HG03378 (cell line): ENCODE measurements around the gene LRIT1.

Experiments used
- ATAC-seq: cut with Tn5 transposase; IDR thresholded peaks from one replicate; pipeline ENCODE4 v1.9.1; 2021; ENCODE audit warnings: mild to moderate bottlenecking, moderate library complexity; ENCODE audit not compliant: unreplicated experiment

The LRIT1 gene

DNA sequence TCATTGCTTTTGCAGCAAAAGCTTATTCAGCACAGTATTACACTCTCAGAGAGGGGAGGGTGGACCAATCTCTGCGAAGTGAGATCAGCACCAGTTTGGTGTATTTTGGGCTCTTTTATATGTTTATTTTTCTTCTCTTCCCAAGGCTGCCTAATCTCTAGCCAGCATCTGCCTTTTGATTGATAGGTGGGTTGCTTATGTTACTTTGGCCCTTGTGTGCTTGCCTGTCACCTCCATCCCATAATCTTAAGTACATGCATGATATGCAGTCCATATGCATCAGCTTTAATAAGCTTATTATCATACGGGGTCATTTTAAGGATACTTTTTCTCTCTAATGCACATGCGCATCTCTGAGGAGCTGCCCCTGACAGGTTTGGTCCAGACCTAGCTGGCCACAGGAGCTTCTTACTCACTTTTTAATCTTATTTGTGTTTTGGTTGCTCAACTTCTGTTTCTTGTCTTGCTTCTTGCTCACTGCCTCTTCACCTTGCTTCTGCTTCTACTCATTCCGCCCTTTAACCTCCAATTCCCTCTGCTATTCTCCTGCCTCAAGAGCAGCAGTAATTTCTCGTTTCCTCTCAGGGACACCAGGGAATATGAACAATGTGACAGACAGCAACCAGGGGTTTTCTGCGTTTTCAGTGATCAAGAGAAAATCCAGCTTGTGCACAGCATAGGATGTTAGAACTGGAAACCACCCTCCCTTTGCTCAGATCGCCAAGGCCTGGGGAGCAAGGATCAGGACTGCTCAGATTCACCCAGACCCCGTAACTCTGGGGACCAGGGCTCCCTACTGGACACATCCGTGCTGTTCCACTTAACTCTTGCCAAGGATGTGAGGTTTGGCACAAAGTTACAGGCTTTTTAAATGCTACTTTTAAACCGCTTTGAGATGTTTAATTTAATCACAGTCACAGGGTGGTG is 13.5 kb upstream of the LRIT1 start:
- ATAC-seq, result no peak

DNA sequence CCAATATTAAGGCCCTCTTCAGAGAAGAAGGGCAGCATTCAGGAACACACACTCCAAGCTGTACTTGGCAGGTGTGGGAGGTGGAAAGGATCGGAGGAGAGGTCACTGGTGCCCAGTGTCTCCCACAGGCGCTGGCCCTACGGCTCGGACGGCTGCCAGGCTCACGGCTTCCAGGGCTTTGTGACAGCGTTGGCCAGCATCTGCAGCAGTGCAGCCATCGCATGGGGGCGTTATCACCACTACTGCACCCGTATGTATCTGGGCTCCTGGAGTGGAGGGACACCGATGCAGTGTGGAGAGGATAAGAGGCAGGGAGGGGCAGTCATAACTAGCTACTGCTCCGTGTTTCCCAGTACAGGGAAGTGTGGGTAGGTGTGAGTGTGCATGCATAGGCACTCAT is 7.4 kb upstream of the LRIT1 start:
- ATAC-seq, result no peak

DNA sequence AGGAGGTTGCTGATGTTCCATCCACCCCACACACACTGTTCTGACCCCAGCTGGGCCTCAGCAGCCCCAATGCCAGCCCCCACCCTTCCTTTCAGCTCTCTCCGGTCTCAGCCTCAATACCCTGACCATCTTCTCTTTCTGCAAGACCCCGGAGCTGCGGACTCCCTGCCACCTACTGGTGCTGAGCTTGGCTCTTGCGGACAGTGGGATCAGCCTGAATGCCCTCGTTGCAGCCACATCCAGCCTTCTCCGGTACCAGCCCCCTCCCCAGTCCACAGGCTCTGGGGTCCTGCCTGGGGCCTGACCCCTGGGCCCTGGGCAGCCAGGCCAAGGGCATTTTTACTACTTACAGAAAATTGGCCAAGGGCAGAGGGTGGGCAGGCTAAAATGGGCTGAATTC is 6.2 kb upstream of the LRIT1 start:
- ATAC-seq, result no peak

DNA sequence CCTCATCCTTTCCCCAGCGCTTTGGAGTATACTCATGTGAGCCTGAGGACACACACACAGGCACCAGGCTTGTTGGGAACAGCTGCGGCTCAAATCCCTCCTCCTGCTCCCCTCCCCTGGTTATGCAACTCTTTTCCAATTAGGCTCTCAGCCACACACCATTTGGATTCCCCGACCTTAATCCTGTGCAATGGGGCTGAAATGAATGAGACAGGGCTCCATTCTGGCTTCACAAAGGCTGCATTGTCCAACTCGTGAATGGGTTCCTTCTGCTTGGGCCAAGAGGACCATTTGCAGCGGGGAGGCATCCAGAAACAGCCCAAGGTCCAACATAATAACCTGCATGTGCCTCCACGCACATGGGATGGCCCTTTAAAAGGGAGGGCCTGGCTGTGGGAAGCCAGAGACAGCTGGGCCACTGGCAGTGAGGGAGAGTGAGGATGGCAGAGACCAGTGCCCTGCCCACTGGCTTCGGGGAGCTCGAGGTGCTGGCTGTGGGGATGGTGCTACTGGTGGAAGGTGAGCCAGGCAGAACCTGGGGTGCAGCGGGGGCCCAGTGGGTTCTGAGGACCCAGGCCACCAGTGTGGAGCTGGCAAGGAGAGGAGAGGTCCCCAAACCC is 3.4 kb upstream of the LRIT1 start, which contains the start of gene RGR:
RGR (plus strand) TSS at position 403 of the 620 bp plus-strand sequence; CDS start at position 441, 38 bp downstream.
- no peak for ATAC-seq

DNA sequence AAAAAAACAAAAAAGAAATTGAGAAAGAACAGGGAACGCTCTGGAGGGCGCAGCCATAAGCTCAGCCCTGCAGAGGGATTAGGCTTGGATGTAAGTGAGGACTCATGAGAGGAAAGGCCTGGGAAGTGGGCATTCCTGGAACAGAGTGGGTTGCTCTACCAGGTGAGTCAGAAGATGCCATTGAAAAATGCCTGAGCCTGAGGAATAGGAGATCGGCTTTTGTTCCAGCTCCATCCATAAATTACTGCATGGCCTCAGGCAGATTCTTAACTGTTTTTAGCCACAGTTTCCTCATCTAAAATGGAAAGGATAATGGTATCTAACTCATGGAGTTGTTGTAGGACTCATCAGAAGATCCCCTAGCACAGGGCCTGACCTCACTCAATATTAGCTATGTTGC is 2.4 kb upstream of the LRIT1 start:
- ATAC-seq, result no peak

DNA sequence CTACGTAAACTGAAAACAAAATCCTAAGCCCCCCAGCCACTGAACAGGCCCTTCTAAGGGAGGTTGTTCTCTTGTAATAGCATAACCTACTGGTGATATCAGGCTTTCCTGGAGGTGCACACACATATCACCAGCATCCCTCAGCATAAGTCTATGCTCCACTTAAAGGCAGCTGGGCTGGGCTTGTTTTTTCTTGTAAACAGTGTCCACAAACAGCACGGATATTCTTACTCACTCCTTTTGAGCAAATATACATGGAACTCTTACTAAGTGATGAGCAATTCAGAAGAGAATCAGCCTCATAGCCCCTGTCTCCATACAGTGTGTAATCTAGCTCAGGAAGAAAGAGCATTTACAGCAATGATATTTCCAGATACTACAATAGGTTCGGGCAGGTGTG is 2.4 kb downstream of the LRIT1 start:
- no peak for ATAC-seq

DNA sequence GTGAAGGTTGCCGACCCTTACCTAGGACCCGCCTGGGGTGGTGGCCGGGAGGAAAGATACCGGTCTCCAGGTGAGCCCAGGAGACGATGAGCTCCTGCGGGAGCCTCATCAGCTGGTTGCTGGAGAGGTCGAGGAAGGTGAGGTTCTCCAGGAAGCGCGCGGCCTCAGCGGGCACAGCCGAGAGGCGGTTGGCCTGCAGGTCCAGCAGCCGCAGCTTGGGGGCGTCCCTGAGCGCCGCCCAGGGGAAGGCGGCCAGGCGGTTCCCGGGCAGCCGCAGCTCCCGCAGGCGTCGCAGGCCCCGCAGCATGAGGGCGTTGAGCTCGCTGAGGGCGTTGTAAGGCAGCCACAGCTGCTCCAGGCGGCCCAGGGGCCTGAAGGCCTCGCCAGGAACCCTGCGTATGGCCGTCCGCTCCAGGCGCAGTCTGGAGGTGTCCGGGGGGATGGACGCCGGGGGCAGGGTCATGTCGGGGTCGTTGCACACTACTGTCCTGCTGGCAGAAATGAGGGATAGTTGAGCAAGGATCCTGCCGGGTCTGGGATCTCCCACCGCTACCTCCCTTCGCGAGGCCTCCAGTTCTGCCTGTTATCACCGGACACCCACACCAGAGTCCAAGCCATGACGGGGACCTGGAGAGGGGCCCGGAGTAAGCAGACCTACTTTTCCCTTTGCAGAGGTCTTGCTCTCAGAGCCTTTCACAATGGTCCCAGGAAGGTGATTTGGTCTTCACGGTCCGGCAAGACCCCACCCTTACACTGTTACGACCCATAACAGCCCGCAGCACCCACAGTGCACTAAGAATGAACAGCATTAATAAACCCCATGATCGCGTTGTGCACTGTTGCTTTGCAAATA is 3.9 kb downstream of the LRIT1 start:
- ATAC-seq, result no peak

DNA sequence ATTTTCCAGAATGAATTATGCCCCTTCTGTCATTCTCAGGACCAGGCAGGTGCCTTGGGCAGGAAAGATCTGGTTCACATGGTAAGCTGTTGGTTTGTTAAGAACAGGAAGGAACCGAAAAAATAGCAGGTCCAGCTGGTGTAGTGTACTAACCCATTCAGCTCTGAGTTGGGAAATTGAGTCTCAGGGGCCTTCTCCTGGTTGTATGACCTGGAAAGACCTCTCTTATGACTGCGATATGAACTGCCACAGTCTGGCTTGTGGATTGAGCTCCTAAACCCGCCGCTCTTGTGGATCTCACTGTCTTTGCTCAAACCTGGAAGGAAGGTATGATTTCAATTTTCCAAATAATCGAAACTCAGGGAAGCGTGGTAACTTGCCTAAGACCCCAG is 4.5 kb downstream of the LRIT1 start:
- no peak for ATAC-seq

DNA sequence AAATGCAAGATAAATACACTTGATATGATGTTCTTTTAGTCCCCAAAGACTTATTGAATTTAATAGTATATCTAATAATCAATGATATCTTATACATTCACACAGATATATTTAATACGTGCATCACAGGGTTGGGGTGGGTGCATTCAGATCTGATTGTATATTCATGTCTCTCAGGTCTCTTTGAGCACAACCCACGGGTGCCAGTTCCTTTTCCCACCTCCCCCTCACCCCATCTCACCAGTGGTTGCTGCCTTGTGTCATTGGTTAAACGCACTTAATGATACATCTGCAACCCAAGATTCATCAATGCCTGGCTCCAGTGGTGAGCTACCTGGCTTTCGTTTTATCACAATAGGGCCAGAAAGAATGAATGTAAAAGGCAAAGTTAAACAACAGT is 6.2 kb downstream of the LRIT1 start:
- ATAC-seq, result no peak

DNA sequence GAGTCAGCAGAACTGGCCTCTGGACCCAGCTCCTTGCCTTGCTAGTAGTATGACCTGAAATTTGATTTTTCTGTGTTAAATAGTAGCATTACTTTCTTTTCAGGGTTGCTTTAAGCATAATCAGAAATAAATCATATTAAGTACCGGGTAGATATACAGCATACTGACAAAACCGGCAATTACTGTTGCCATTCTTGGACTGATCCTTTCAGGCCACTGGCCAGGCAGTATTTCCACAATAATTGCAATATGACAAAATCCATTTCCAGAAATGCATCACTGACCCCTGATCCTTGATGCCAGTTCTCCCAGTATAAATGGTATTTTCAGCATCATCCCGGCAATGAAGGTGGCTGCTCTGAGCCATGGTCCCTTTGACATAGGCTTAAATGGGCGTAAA is 6.9 kb downstream of the LRIT1 start:
- ATAC-seq, result no peak

DNA sequence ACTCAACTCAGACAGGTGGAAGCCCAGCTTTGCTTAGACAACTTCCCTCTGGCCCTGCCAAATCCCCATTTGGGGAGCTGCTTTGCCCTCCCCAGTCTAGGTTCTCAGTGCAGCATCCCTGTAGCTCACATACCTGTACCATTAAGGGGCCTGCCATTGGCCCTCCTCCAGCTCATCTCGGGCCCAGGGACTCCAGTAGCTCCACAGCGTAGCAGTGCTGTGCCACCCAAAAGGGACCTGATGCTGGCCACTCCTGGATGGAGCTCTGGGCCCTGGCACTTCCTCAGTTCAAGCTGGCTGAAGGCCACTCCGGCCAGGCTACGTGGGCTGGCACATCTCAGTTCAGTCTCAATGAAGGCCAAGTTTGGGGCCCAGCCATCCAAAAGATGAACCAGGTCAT is 7.4 kb downstream of the LRIT1 start:
- ATAC-seq, result no peak

DNA sequence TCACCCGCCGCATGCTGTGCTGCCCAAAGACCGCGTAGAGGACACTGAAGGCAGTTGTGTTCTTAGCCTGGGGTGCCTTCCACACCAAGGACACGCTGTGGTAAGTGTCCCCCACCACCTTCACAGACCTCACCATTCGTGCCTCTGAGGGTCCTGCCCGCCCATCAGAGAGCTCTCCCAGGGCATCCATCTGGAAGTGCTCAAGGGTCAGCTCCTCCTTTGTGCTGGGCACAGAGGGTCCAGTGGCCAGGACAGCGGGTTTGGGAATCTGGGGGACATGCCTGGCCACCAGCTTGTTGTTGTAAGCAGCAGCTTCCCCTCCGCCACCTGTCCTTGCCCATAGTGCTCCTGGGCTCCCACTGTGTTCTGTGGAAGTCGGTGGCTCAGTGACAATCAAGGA is 9.0 kb downstream of the LRIT1 start:
- no peak for ATAC-seq

DNA sequence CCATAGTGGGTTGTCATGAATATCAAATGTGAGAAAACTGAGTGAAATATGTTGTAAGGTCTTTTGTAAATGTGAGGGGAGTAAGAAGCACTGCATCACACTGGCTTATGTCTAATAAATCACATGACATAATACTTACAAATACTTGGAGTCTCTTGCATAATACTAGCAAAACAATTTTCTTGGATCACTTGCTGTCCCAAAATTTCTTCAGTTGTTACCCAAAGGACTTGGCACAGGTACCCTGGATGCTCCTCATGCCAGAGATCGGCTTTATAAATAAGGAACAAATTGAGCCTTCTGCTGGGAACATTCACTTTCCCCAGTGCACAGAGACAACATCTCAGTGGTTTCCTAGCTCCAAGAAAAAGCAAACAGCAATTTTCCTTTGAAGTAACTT is 11.0 kb downstream of the LRIT1 start:
- ATAC-seq, result no peak

DNA sequence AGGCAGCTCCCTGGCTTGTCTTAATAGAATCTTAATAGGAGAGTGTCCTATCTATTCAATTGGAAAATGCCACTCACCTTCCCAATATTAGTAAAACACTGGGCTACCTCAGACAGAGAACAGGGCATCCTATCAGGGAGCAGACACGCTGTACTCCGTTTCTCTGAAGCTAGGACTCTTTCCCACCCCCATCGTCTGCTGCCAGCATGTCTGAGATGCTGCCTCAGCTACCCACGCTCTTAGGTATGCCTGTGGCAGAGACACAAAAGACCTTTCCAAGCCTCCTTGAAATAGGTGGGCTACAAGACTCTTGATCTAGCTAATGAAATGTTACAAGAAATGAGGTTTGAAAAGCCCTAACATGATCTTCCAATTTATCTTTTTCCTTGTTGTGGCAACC is 13.5 kb downstream of the LRIT1 start:
- ATAC-seq, result no peak

DNA sequence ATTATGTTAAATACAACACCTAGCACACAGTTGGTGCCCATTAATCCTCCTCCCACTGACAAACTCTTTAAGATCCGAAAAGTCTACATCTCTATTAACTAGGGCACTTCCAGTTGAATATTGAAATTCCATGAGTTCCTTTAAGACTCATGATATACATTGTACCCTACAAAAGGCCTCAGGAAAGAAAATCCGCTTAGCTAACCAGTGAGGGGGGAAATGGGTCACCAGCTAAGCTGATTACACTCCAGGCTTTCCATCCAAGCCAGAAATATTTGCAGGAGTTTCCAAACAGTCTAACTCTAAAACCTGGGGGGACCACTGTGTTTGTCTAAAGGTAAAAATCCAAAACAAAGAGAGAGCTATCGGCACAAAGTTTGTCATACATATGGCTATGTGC is 14.7 kb downstream of the LRIT1 start:
- no peak for ATAC-seq

DNA sequence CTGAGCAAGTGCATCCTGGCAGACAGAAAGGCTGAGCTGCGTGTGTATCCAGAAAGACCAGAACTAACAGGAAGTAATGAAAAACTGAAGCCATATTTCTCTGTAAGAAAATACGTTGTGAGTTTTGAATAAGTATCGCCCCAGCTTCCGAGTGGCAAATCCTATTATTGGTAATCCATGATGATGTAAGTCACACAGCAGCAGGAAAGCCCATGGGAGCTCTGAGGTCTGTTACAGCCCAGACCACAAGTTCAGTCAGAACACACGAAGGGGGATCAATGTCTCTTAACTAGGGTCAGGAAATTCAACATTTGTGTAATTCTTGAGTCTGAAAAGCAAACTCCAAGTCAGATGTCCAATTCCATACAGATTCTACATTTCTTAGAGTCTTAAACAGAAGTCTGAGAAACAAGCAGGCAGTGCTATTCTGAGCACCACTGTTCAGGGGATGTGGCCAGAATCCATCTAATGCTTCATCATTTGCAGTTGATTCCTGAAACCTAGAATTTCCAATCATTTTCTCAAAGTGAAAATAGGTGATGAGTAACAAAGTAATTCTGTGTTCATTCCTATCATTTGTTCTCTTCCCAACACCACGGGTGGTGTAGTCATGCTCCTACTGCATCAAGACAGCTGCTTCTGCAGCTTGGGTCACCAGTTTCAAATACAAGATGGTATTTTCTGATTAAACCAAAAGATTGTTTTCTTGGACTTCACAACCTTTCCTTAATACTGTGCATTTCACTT is 15.7 kb downstream of the LRIT1 start, which contains the start of gene LRIT2:
LRIT2 (minus strand) TSS at position 118 of the 747 bp plus-strand sequence; CDS start at position 94, 24 bp downstream.
- ATAC-seq, result no peak

DNA sequence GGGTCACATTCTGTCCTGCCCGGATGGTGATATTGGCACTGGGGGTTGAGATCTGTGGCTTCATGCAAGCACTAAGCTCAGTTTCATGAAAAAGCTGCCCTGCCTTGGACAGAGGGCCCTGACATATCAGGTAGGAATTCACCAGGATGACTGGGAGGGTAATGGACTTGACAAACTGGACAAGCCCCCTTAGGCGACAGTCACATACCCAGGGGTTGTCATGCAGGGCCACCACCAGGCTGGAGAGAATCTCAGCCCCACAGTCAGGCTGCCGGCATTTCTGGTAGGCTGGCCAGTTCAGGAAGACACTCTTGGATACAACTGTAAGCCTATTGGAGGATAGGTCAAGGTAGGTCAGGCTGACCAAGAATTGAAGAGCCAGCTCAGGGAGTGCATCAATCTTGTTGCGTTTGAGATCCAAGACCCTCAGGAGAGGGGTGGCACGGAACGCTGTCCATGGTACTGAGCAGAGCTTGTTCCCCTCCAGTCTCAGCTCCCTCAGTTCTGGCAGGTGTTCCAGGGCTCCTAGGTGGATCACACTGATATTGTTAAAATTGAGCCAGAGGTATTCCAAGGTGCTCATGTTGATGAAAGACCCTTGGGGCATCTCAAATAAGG is 16.8 kb downstream of the LRIT1 start:
- no peak for ATAC-seq

DNA sequence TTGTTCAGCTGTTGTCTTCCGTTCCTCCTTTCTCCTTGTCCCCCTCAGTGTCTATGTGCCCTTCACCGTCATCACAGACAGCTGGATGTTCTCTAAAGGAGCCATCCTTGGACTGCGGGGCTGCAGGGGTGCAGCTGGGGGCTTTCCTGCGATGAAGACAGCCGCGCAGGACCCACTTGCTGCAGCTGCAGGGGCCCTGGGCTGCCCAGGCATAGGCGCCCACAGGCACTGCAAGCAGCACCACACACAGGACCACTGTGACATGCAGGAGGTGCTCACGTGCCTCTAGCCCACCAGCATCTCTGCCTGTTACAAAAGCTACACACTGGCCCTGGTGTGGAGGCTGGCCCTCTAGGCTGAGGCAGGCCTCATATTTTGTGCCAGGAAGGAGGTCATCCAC is 19.4 kb downstream of the LRIT1 start:
- ATAC-seq, result no peak

DNA sequence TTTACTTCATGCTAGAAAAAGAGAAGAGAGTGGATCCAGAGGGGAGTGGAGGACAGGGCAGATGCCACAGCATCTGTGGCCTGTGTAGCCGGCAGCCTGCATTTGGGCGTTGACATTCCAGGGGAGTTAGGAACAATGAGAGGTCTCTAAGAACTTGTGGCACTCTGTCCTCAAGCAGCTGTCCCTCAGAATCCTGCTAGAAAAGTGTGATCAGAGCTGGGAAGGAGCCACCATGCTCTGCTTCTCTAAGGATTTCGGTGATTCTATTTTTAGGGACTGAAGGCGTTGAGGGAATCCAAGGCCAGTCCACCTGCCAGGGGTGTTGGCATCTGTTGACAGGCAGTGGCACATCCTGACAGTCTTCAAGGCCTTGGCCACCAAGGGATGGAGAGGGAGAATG is 23.6 kb downstream of the LRIT1 start:
- no peak for ATAC-seq

DNA sequence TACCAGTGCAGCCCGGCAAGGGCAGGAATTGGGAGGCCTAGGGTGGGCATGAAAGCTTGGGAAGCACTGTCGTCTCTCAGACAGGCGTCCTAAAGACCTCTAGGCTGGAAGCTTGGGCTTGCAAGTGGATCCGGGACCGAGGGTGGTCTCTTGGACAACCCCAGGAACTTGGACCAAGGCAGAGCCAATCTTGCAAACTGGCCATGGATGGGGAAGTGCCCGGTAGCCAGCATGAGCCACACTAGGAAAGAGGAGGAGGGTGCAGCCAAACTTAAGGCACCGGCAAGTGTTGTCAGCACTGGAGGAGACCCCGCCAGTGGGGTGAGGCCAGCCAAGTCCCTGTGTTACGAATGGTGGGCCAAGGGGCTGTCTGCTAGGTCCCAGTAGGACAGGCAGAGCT is 24.5 kb downstream of the LRIT1 start:
- ATAC-seq, result no peak
